PC-3 (cell line): ENCODE results near the gene PPP2R5B. TPM values are rescaled to one million over a fixed set of nuclear protein-coding genes. Genes with fewer than 3 reads are reported as not detected.

Source experiments
- ATAC-seq: fragments of 200-7000 bp; cut with Tn5 transposase; 2 replicates; pipeline ENCODE4 v1.9.1; 2020; ENCODE audit warnings: mild to moderate bottlenecking, moderate library complexity
- BruUV-seq: library from RNA; stranded (reverse); fragments of 400-500 nt; replicated peaks from 2 replicates; lab custom pipeline; 2021; lab: Mats Ljungman, UMichigan
- CTCF ChIA-PET: fragments of 300-600 bp; sonication (Branson Sonifier 250); formaldehyde crosslinking; loops from one replicate; lab custom pipeline; 2022; ENCODE audit warnings: antibody characterized with exemption; lab: Charles Lee
- POLR2A ChIA-PET: fragments of 300-600 bp; sonication (Branson Sonifier 250); formaldehyde crosslinking; loops from one replicate; lab custom pipeline; 2022; ENCODE audit warnings: antibody characterized with exemption; ENCODE audit not compliant: unreplicated experiment; lab: Charles Lee
- DNase-seq: peaks from one replicate; pipeline ENCODE4 v3.0.0-alpha.2; 2015
- H2AFZ ChIP-seq: fragments of 300-600 bp; sonication (generic); 2 replicates; pipeline ENCODE4 v1.6.0; 2016; ENCODE audit warnings: antibody characterized with exemption, low read length
- H3F3A ChIP-seq: fragments of 300-600 bp; sonication (generic); one replicate; pipeline ENCODE4 v1.6.0; 2017; ENCODE audit warnings: antibody characterized with exemption, low read length, control low read depth, mild to moderate bottlenecking; ENCODE audit not compliant: unreplicated experiment
- H3K27ac ChIP-seq: fragments of 300-600 bp; sonication (generic); 2 replicates; pipeline ENCODE4 v1.5.1; 2016; ENCODE audit warnings: mild to moderate bottlenecking, low read length
- H3K27me3 ChIP-seq: fragments of 300-600 bp; sonication (generic); 2 replicates; pipeline ENCODE4 v1.6.1; 2016; ENCODE audit warnings: low read length, mixed read lengths
- H3K36me3 ChIP-seq: fragments of 300-600 bp; sonication (generic); 2 replicates; pipeline ENCODE4 v1.6.1; 2016; ENCODE audit warnings: low read depth, mixed run types, low read length, mixed read lengths
- H3K4me1 ChIP-seq: fragments of 300-600 bp; sonication (generic); 2 replicates; pipeline ENCODE4 v1.5.1; 2016; ENCODE audit warnings: low read length; ENCODE audit not compliant: insufficient read depth
- H3K4me2 ChIP-seq: fragments of 300-600 bp; sonication (generic); 2 replicates; pipeline ENCODE4 v1.6.0; 2016; ENCODE audit warnings: low read length
- H3K4me3 ChIP-seq: fragments of 300-600 bp; sonication (generic); 2 replicates; pipeline ENCODE4 v1.5.1; 2016; ENCODE audit warnings: mild to moderate bottlenecking, low read length, mixed read lengths
- H3K79me2 ChIP-seq: fragments of 300-600 bp; sonication (generic); 2 replicates; pipeline ENCODE4 v1.6.1; 2017; ENCODE audit warnings: low read length, mixed read lengths
- H3K9ac ChIP-seq: fragments of 300-600 bp; sonication (generic); 2 replicates; pipeline ENCODE4 v1.6.0; 2016; ENCODE audit warnings: mild to moderate bottlenecking, low read length
- H3K9me2 ChIP-seq: fragments of 300-600 bp; sonication (generic); replicated peaks from 2 replicates; pipeline ENCODE4 v1.6.1; 2016; ENCODE audit warnings: mixed run types, low read length, mixed read lengths
- H3K9me3 ChIP-seq: fragments of 300-600 bp; sonication (generic); 2 replicates; pipeline ENCODE4 v1.6.1; 2016; ENCODE audit warnings: low read length, mixed read lengths
- H4K20me1 ChIP-seq: fragments of 300-600 bp; sonication (generic); 2 replicates; pipeline ENCODE4 v1.6.1; 2016; ENCODE audit warnings: low read length, mixed read lengths
- EZH2 ChIP-seq: fragments of 300-600 bp; sonication (generic); IDR thresholded peaks from one replicate; pipeline ENCODE4 v1.6.1; 2017; ENCODE audit warnings: antibody characterized with exemption, mild to moderate bottlenecking, low read length; ENCODE audit not compliant: unreplicated experiment
- EZH2phosphoT487 ChIP-seq: fragments of 300-600 bp; sonication (generic); IDR thresholded peaks from 2 replicates; pipeline ENCODE4 v1.6.1; 2018; ENCODE audit warnings: mild to moderate bottlenecking, antibody characterized with exemption, low read length, borderline replicate concordance
- intact Hi-C: fragments of 100-400 bp; cut with micrococcal nuclease; formaldehyde crosslinking; loops from 2 replicates; pipeline ENCODE4 v1.9.0; 2023
- total RNA-seq: library from RNA; depleted of rRNA; stranded (reverse); fragments of >200 nt; gene quantifications from 2 replicates; pipeline ENCODE4 v1.2.3, GENCODE V29; 2014
- TF ChIP-seq, protein P1 (sequence below): fragments of 300-600 bp; sonication (generic); conservative IDR thresholded peaks from 2 replicates; pipeline ENCODE4 v1.5.1; 2017; ENCODE audit warnings: antibody characterized with exemption, low read depth, mild to moderate bottlenecking, low read length

PPP2R5B gene
- total RNA-seq, 1 experiment from 2014 or later: 24.9 TPM

DNA sequence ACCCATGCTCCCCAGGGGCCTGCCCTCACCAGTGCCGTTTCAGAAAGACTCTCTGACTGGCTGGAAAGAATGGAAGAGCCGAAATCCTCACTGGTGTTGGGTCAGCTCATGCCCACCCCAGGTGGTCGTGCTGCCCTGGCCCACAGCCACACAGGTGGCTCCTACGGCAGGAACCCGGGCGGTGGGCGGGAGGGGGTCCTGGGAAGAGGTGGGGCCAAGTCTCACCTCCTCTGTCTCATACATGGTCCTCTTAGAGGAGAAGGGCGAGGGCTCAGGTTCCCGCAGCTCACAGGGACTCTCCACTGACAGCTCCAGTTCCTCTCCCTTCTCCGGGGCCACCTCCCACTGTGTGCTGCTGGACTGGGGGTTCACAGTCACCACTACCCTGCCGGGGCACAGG lies 15.7 kb upstream of the PPP2R5B start:
- ATAC-seq (no peak), DNase-seq (no peak)
- Histone ChIP-seq H2AFZ (no peak overlapping the region), H4K20me1 (no peaks in the 10 kb centered on the region), H3K36me3 (peaks cover 23% of the 10 kb centered on the region), H3F3A (no peaks in the 10 kb centered on the region), H3K4me1 (no peaks in the 10 kb centered on the region), H3K4me3 (no peak overlapping the region), H3K27me3 (no peaks in the 10 kb centered on the region), H3K9ac (no peak overlapping the region), H3K4me2 (no peak overlapping the region), H3K9me2 (no peaks in the 10 kb centered on the region), H3K27ac (no peak overlapping the region), H3K79me2 (no peaks in the 10 kb centered on the region), H3K9me3 (no peaks in the 10 kb centered on the region)
- ChIA-PET POLR2A (no interaction called here), CTCF (no interaction called here)
- no TSS peak for BruUV-seq
- intact Hi-C loops: no loop called here
- TF ChIP-seq, protein P1, sequence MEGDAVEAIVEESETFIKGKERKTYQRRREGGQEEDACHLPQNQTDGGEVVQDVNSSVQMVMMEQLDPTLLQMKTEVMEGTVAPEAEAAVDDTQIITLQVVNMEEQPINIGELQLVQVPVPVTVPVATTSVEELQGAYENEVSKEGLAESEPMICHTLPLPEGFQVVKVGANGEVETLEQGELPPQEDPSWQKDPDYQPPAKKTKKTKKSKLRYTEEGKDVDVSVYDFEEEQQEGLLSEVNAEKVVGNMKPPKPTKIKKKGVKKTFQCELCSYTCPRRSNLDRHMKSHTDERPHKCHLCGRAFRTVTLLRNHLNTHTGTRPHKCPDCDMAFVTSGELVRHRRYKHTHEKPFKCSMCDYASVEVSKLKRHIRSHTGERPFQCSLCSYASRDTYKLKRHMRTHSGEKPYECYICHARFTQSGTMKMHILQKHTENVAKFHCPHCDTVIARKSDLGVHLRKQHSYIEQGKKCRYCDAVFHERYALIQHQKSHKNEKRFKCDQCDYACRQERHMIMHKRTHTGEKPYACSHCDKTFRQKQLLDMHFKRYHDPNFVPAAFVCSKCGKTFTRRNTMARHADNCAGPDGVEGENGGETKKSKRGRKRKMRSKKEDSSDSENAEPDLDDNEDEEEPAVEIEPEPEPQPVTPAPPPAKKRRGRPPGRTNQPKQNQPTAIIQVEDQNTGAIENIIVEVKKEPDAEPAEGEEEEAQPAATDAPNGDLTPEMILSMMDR: no peak
- TF ChIP-seq EZH2: no peak
- no peak for TF ChIP-seq EZH2phosphoT487

DNA sequence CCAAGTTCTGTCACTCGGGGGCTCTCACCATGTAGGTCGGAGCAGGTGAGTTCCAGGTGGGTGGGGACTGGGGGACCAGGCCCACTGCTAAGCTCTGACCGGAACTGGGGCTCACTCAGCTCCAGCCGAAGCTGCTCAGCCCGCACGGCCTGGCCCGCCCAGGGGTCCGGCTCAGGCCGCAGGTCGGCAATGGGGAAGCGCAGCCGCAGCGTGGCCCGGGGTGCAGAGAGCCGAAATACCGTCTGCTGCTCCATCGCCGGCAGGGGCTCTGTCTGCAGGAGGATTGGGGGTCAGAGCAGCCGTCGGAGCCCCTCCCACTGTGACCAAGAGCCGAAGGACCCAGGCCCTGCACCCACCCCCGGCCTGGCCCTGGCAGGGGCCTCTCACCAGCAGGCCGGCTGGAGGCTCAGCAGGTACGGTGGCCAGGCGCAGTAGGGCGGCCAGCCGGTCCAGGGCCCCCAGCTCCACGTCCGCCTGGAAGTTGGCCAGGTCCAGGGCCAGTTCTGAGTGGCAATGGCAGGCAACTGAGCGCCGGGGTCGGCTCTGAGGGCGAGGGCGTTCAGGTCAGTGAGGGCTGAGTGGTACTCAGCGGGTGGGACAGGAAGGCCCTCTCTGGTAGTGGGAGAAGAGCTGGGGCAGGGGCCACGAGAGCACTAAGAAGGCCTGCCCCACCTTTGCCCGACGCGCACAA lies 14.7 kb upstream of the PPP2R5B start:
- Histone ChIP-seq H3K4me1 (no peaks in the 10 kb centered on the region), H3K4me3 (no peak overlapping the region), H3K9ac (no peak overlapping the region), H3F3A (no peaks in the 10 kb centered on the region), H4K20me1 (no peaks in the 10 kb centered on the region), H3K9me2 (no peaks in the 10 kb centered on the region), H3K4me2 (no peak overlapping the region), H3K9me3 (no peaks in the 10 kb centered on the region), H3K79me2 (no peaks in the 10 kb centered on the region; the same call in 1 of the 2 replicates), H3K27ac (no peak overlapping the region), H2AFZ (no peak overlapping the region), H3K27me3 (no peaks in the 10 kb centered on the region), H3K36me3 (peaks cover 23% of the 10 kb centered on the region)
- CTCF ChIA-PET: no interaction called here
- DNase-seq: no peak
- no peak for TF ChIP-seq EZH2phosphoT487
- TF ChIP-seq, protein P1: no peak
- no peak for TF ChIP-seq EZH2
- intact Hi-C loops: no loop called here
- ATAC-seq: no peak
- BruUV-seq: no TSS peak
- POLR2A ChIA-PET: no interaction called here

DNA sequence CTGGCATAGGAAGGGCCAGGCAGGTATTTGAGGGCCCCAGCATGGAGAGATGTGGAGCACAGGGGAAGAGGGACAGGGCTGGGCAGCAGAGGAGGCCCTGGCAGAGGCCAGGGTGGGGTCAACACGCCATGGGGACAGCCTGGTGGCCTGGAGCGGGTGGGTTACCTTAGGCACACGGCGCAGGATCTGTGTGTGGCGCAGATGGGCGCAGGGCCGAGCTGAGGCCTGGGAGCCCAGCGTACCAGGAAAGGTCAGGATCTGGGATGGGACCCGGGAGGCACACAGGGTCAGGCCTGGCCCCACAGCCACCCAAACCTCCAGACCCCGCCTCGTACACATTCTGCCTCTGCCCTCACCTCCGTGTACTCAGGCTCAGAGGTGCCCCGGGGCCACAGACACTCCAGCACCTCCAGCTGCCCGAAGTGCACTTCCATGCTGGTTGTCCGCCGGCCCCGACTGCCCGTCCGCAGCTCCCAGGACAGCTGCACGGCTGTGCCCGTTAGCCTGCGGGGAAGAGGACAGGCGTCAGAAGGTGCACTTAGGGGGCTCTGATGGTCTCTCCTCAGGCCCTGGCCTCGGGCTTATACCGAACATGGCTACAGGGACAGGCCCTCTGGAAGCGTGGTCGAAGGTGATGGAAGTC lies 13.9 kb upstream of the PPP2R5B start:
- Histone ChIP-seq H4K20me1 (no peaks in the 10 kb centered on the region), H3K9me2 (no peaks in the 10 kb centered on the region), H3K4me3 (no peak overlapping the region), H3K9ac (no peak overlapping the region), H3K9me3 (no peaks in the 10 kb centered on the region), H3K36me3 (peaks cover 19% of the 10 kb centered on the region; the same call in 1 of the 2 replicates), H3K27ac (no peak overlapping the region), H3K4me1 (peaks cover under 1% of the 10 kb centered on the region; the same call in 1 of the 2 replicates), H3K27me3 (no peaks in the 10 kb centered on the region), H3F3A (no peaks in the 10 kb centered on the region), H2AFZ (no peak overlapping the region), H3K4me2 (no peak overlapping the region), H3K79me2 (peaks cover 7% of the 10 kb centered on the region)
- POLR2A ChIA-PET: no interaction called here
- intact Hi-C loops: no loop called here
- TF ChIP-seq EZH2 (no peak), EZH2phosphoT487 (no peak)
- TF ChIP-seq, protein P1: no peak
- CTCF ChIA-PET: no interaction called here
- no peak for ATAC-seq
- BruUV-seq: no TSS peak
- no peak for DNase-seq
